ENCODE data around the gene PROSER2.

- TF ChIP-seq POLR2A (IDR thresholded peaks at IDR 0.05): no peak
- no peak for TF ChIP-seq CTCF (IDR thresholded peaks at IDR 0.05)
Observed at GRCh38 chr10:11878776-11879175, 55.6 kb downstream of the PROSER2 start.
